ENCODE measurements around the gene CHD9NB. TPM values are rescaled to one million over a fixed set of nuclear protein-coding genes. Genes with fewer than 3 reads are reported as not detected.
"Not testable (repeated sequence)": the region's sequence is repeated elsewhere in the genome, so short reads cannot be mapped to it uniquely, and the experiment has no call there.

The CHD9NB gene
- polyA plus RNA-seq, 1 of the 3 experiments (the other 2 are of a cell fraction) = 2.7 TPM

DNA sequence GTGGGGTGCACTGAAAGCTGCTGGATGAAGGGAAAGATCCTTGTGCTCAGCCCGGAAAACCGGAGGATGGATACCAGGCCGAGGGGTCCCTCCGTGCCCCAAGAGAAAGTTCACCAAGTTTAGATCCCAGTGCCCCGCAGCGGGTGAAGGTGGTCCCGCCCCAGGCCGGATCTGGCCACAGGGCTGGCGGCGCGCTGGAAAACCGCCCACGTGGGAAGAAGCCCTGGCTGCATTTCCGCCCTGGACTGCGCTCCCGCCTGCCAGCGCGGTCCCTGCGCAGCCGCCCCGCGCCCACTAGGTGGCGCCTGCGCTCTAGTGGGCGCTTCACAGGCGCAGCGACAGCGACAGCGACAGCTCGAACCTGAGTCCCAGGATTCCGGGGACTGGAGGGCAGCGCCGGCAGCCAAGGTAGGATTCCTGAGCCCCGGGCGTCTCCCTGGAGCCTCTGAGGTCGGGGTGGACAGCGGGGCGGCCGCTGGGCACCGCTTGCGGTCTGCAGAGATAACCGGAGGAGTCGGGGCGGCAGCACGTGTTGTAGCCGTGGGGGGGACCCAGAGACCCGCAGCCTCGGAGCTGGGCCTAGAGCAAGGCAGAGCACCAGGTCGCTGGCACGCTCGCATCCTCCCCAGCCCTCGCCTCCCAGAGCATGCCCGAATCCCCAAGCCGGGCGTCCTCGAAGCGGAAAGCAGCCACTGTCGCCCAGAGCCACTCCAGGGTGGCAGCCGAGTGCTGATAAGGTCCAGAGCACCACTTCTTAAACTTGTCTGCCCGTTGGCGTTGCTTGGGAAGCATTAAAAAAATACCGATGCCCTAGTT, 2.2 kb upstream of the CHD9NB start, which contains the start of gene CHD9 (continued):
- TF ChIP-seq FOXJ3 (CRISPR knock-in tag; IDR thresholded peaks at IDR 0.05) = peak; percentile 26; the same call in 1 of the 2 replicates
- peak; percentile 13 for TF ChIP-seq CHD2 (IDR thresholded peaks at IDR 0.05; ENCODE audit: low read length, partially characterized antibody)
- TF ChIP-seq GATA2 (CRISPR knock-in tag; IDR thresholded peaks at IDR 0.05) = no peak; the same call in 1 of the 2 replicates
- TF ChIP-seq EZH2phosphoT487 (IDR thresholded peaks at IDR 0.05; ENCODE audit: borderline replicate concordance, low read depth) = no peak
- TF ChIP-seq, protein P1, sequence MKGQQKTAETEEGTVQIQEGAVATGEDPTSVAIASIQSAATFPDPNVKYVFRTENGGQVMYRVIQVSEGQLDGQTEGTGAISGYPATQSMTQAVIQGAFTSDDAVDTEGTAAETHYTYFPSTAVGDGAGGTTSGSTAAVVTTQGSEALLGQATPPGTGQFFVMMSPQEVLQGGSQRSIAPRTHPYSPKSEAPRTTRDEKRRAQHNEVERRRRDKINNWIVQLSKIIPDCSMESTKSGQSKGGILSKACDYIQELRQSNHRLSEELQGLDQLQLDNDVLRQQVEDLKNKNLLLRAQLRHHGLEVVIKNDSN (IDR thresholded peaks at IDR 0.05; ENCODE audit: borderline replicate concordance, low read depth) = peak; percentile 75
- TF ChIP-seq, protein P2, sequence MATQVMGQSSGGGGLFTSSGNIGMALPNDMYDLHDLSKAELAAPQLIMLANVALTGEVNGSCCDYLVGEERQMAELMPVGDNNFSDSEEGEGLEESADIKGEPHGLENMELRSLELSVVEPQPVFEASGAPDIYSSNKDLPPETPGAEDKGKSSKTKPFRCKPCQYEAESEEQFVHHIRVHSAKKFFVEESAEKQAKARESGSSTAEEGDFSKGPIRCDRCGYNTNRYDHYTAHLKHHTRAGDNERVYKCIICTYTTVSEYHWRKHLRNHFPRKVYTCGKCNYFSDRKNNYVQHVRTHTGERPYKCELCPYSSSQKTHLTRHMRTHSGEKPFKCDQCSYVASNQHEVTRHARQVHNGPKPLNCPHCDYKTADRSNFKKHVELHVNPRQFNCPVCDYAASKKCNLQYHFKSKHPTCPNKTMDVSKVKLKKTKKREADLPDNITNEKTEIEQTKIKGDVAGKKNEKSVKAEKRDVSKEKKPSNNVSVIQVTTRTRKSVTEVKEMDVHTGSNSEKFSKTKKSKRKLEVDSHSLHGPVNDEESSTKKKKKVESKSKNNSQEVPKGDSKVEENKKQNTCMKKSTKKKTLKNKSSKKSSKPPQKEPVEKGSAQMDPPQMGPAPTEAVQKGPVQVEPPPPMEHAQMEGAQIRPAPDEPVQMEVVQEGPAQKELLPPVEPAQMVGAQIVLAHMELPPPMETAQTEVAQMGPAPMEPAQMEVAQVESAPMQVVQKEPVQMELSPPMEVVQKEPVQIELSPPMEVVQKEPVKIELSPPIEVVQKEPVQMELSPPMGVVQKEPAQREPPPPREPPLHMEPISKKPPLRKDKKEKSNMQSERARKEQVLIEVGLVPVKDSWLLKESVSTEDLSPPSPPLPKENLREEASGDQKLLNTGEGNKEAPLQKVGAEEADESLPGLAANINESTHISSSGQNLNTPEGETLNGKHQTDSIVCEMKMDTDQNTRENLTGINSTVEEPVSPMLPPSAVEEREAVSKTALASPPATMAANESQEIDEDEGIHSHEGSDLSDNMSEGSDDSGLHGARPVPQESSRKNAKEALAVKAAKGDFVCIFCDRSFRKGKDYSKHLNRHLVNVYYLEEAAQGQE (IDR thresholded peaks at IDR 0.05; ENCODE audit: low read depth, low read length) = no peak; the same call in 1 of the 2 replicates
- TF ChIP-seq YY1 (IDR thresholded peaks at IDR 0.05; ENCODE audit: low read depth) = no peak

DNA sequence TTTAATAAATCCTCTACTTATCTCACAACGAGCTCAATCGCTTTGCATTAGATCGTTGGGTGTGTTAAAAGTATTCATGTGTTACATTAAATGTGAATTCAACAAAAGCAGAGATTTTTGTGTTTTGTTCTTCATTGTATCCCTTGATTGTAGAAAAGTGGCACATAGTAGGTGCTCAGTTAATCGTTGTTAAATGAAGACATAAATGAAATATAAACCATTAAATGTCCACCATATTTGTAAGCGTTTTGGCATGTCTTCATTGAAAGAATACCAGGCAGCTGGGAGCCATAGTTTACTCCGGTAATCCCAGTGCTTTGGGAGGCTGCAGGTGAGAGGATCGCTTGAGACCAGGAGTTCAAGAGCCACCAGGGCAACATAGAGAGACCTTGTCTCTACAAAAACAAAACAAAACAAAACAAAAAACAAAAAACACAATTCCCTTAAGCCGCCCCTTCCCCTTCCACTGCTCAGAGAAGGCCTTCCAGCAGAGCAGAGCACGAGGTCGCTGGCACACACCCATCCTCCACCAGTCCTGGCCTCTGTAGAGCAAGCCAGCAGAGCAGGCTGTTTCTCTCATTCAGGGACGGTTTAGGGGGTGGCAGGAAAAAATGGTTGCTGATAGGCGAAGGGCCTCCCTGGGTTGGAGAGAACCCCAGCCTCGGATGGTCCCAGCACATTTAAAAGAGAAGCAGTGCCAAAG, 1.4 kb upstream of the CHD9NB start:
- Histone ChIP-seq H3K4me1 (ENCODE audit: control insufficient read depth in 1 of 2, insufficient read depth in 2 of 2, low read depth in 1 of 2, low read length in 1 of 2) (peaks cover 12 to 14% of the 10 kb centered on the region in 2 experiments; a peak in 2 of 4 replicates), H2AFZ (ENCODE audit: low read depth) (peak overlapping the region; percentile 91; the same call in 1 of the 2 replicates), H3F3A (replicated peaks; ENCODE audit: insufficient read depth) (peaks cover 16% of the 10 kb centered on the region), H3K27ac (ENCODE audit: low read depth in 2 of 2, low read length in 1 of 2) (peak overlapping the region; percentile 88 to 91), H3K9ac (peak overlapping the region; percentile 76; the same call in 1 of the 2 replicates), H3K4me3 (ENCODE audit: low read depth in 2 of 2, low read length in 1 of 2) (peak overlapping the region; percentile 57 to 95), H3K36me3 (replicated peaks in 1 of 2; ENCODE audit: control insufficient read depth in 1 of 2, insufficient read depth in 2 of 2, low read length in 1 of 2) (no peaks in the 10 kb centered on the region), H3K27me3 (ENCODE audit: insufficient read depth) (no peaks in the 10 kb centered on the region), H3K79me2 (ENCODE audit: insufficient read depth) (peaks cover 56% of the 10 kb centered on the region), H4K20me1 (ENCODE audit: insufficient read depth) (no peaks in the 10 kb centered on the region), H3K4me2 (peak overlapping the region; percentile 95), H3K9me2 (no peaks in the 10 kb centered on the region), H3K9me3 (no peaks in the 10 kb centered on the region)
- peak; percentile 50 for DNase-seq
- 71% methylated on average over 13 of the region's 13 CpGs for WGBS (ENCODE audit: low lambda C conversion rate)
- TF ChIP-seq SMC3 (IDR thresholded peaks at IDR 0.05; ENCODE audit: low read depth, low read length) (peak; percentile 13; the same call in 1 of the 2 replicates), YY1 (IDR thresholded peaks at IDR 0.05; ENCODE audit: low read depth) (no peak)
- POLR2A ChIA-PET = interaction anchor here (1.1 to 2.1 kb wide), 6 partner anchors 27 to 154 kb away, joined by 4 to 18 read pairs (median 6); no protein-coding TSS in a partner anchor
- CTCF ChIA-PET = interaction anchor here (0.7 to 5.2 kb wide), 48 partner anchors 9 to 986 kb away, joined by 3 to 50 read pairs (median 7); no protein-coding TSS in a partner anchor

DNA sequence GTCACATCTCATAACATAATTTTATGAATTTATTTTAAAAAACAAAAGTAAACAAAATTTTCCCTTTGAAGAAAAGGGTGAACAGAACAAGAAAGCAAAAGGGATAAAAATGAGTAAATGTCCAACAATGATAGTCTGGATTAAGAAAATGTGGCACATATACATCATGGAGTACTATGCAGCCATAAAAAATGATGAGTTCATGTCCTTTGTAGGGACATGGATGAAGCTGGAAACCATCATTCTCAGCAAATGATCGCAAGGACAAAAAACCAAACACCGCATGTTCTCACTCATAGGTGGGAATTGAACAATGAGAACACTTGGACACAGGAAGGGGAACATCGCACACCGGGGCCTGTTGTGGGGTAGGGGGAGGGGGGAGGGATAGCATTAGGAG, 1.4 kb downstream of the CHD9NB start:
- CTCF ChIA-PET = interaction anchor here (1.2 kb wide), 1 partner anchor 232 kb away, joined by 3 read pairs; no protein-coding TSS in a partner anchor
- H3K9me2 ChIP-seq; H3K9me3 ChIP-seq; H3K27me3 ChIP-seq (ENCODE audit: insufficient read depth); DNase-seq; H3K36me3 ChIP-seq (replicated peaks in 1 of 2; ENCODE audit: control insufficient read depth in 1 of 2, insufficient read depth in 2 of 2, low read length in 1 of 2); H4K20me1 ChIP-seq (ENCODE audit: insufficient read depth); POLR2A ChIA-PET; H3K27ac ChIP-seq (ENCODE audit: low read depth in 2 of 2, low read length in 1 of 2); H3K4me3 ChIP-seq (ENCODE audit: low read depth in 2 of 2, low read length in 1 of 2); H3K4me2 ChIP-seq; H3K9ac ChIP-seq; H2AFZ ChIP-seq (ENCODE audit: low read depth): not testable (repeated sequence)
- Histone ChIP-seq H3F3A (replicated peaks; ENCODE audit: insufficient read depth) (peaks cover 16% of the 10 kb centered on the region), H3K79me2 (ENCODE audit: insufficient read depth) (peaks cover 28% of the 10 kb centered on the region), H3K4me1 (ENCODE audit: control insufficient read depth in 1 of 2, insufficient read depth in 2 of 2, low read depth in 1 of 2, low read length in 1 of 2) (peaks cover 7 to 12% of the 10 kb centered on the region in 2 experiments; a peak in 2 of 4 replicates)
- 96% methylated on average over 4 of the region's 4 CpGs for WGBS (ENCODE audit: low lambda C conversion rate)
